Measurements from ENCODE around the gene KDM4B. TPM values are rescaled to one million over a fixed set of nuclear protein-coding genes. Genes with fewer than 3 reads are reported as not detected.

Gene KDM4B
- total and polyA plus RNA-seq, 9 of the 15 experiments (the other 6 are each of a cell fraction or from before 2014, with no cell fraction given), result 0.21 to 29.9 (median 7.3) TPM

GRCh38 chr19:5194641-5195040, 225.7 kb downstream of the KDM4B start:
- ChIA-PET POLR2A (no interaction called here), CTCF (ENCODE audit: low intra/inter-chr PET ratio) (no interaction called here)
- intact Hi-C loops (cut with micrococcal nuclease), result no loop called here
- Histone ChIP-seq H3K27me3 (ENCODE audit: control insufficient read depth in 2 of 2, insufficient read depth in 2 of 2, low read length in 2 of 2) (no peaks in the 10 kb centered on the region), H3K4me2 (ENCODE audit: insufficient read depth, low read length) (no peak overlapping the region), H2AFZ (ENCODE audit: low read depth, low read length) (no peak overlapping the region), H3K36me3 (ENCODE audit: control insufficient read depth, insufficient read depth, low read length) (no peaks in the 10 kb centered on the region), H3K9ac (ENCODE audit: insufficient read depth in 1 of 2, low read depth in 2 of 2, low read length in 2 of 2) (no peak overlapping the region), H4K20me1 (replicated peaks; ENCODE audit: control insufficient read depth, insufficient read depth, low read length) (no peaks in the 10 kb centered on the region), H3K9me3 (replicated peaks; ENCODE audit: control insufficient read depth, insufficient read depth, low read depth, low read length) (no peaks in the 10 kb centered on the region), H3K27ac (ENCODE audit: extremely low read depth, low read depth, low read length) (no peak overlapping the region), H3K9me1 (ENCODE audit: control insufficient read depth, insufficient read depth, low read length) (no peaks in the 10 kb centered on the region), H3K79me2 (ENCODE audit: control insufficient read depth, insufficient read depth, low read length) (no peaks in the 10 kb centered on the region), H3K4me1 (replicated peaks in 1 of 2; ENCODE audit: control insufficient read depth in 2 of 2, insufficient read depth in 2 of 2, low read length in 2 of 2) (no peaks in the 10 kb centered on the region; a peak in 1 of 5 replicates), H3K4me3 (no peak overlapping the region)
- ATAC-seq (no peak), FAIRE-seq (no peak), DNase-seq (ENCODE audit: extremely low read depth in 1 of 4, low spot score in 3 of 4) (no peak)
- BruUV-seq (replicated peaks), result no TSS peak
- in situ Hi-C loops (cut with MboI), result no loop called here
- WGBS (ENCODE audit: insufficient coverage, low coverage, missing lambda C conversion rate), result 20% methylated on average over 4 of the region's 4 CpGs
- TF ChIP-seq ZNF655 (CRISPR knock-in tag; IDR thresholded peaks at IDR 0.05), result no peak
- TF ChIP-seq LEF1 (IDR thresholded peaks at IDR 0.05), result no peak
- no peak for TF ChIP-seq SRSF1 (IDR thresholded peaks at IDR 0.05; ENCODE audit: low read depth, low read length)
- TF ChIP-seq STAT5B (CRISPR knock-in tag; IDR thresholded peaks at IDR 0.05), result no peak
- no peak for TF ChIP-seq ZNF395 (CRISPR knock-in tag; IDR thresholded peaks at IDR 0.05)
- no peak for TF ChIP-seq HINFP (tag; conservative IDR thresholded peaks at IDR 0.05; ENCODE audit: low read depth)
- no peak for TF ChIP-seq ZNF24 (IDR thresholded peaks at IDR 0.05)
- TF ChIP-seq SRSF9 (IDR thresholded peaks at IDR 0.05; ENCODE audit: borderline replicate concordance, low read depth, low read length), result no peak
- TF ChIP-seq ZNF609 (CRISPR knock-in tag; IDR thresholded peaks at IDR 0.05; ENCODE audit: borderline replicate concordance), result no peak
- no peak for TF ChIP-seq CC2D1A (IDR thresholded peaks at IDR 0.05)
- no peak for TF ChIP-seq ZNF217 (CRISPR knock-in tag; IDR thresholded peaks at IDR 0.05)
- TF ChIP-seq ESRRA (IDR thresholded peaks at IDR 0.05; ENCODE audit: borderline replicate concordance, low read depth), result no peak
